ENCODE data around the gene FOXP4. TPM values are rescaled to one million over a fixed set of nuclear protein-coding genes. Genes with fewer than 3 reads are reported as not detected.

The FOXP4 gene
- polyA plus RNA-seq, 2 of the 4 experiments (the other 2 are of a cell fraction), result 2.6 to 14.2 TPM

- Histone ChIP-seq H3K4me1 (no peaks in the 10 kb centered on the region), H3K9me3 (no peaks in the 10 kb centered on the region), H3K27ac (no peak overlapping the region), H3K4me2 (no peak overlapping the region), H3K4me3 (no peak overlapping the region)
- CTCF ChIA-PET, result interaction anchor here (0.9 kb wide), 1 partner anchor 9 kb away, joined by 3 read pairs; no protein-coding TSS in a partner anchor
- no peak for TF ChIP-seq FOXS1 (CRISPR knock-in tag; IDR thresholded peaks at IDR 0.05)
- no peak for TF ChIP-seq CTCF (IDR thresholded peaks at IDR 0.05)
- no peak for TF ChIP-seq REST (IDR thresholded peaks at IDR 0.05)
- no peak for TF ChIP-seq RFX5 (IDR thresholded peaks at IDR 0.05)
- no peak for TF ChIP-seq MAFK (IDR thresholded peaks at IDR 0.05; ENCODE audit: partially characterized antibody)
- no peak for TF ChIP-seq RCOR1 (IDR thresholded peaks at IDR 0.05; ENCODE audit: low read depth, low read length)
- TF ChIP-seq TFCP2L1 (CRISPR knock-in tag; IDR thresholded peaks at IDR 0.05), result no peak
- TF ChIP-seq TP53 (CRISPR knock-in tag; IDR thresholded peaks at IDR 0.05), result no peak
- no peak for TF ChIP-seq ELK1 (IDR thresholded peaks at IDR 0.05; ENCODE audit: low read depth, low read length)
- POLR2A ChIA-PET, result interaction anchor here (0.6 kb wide), 1 partner anchor 11 kb away, joined by 3 read pairs; no protein-coding TSS in a partner anchor
- FAIRE-seq, result no peak
- ATAC-seq, result no peak
- WGBS (ENCODE audit: missing lambda C conversion rate), result 90% methylated on average over 5 of the region's 5 CpGs
- no peak for DNase-seq (ENCODE audit: low read depth in 1 of 2, low spot score in 1 of 2)
Measured at GRCh38 chr6:41509580-41509979, 36.6 kb upstream of the FOXP4 start.

GRCh38 chr6:41511443-41512060 is 34.6 kb upstream of the FOXP4 start:
- no peak for TF ChIP-seq RARB (CRISPR knock-in tag; IDR thresholded peaks at IDR 0.05)
- no peak for TF ChIP-seq RFX5 (IDR thresholded peaks at IDR 0.05)
- TF ChIP-seq CBX8 (IDR thresholded peaks at IDR 0.05), result no peak
- no peak for TF ChIP-seq ZC3H11A (IDR thresholded peaks at IDR 0.05)
- no peak for TF ChIP-seq FOSL2 (IDR thresholded peaks at IDR 0.05)
- no peak for TF ChIP-seq FOSL2 (CRISPR knock-in tag; IDR thresholded peaks at IDR 0.05)
- no peak for TF ChIP-seq EP300 (IDR thresholded peaks at IDR 0.05)
- no peak for TF ChIP-seq SMC3 (IDR thresholded peaks at IDR 0.05)
- TF ChIP-seq ZFP36 (IDR thresholded peaks at IDR 0.05; ENCODE audit: borderline replicate concordance, partially characterized antibody), result no peak
- TF ChIP-seq JUNB (IDR thresholded peaks at IDR 0.05), result no peak
- TF ChIP-seq USF2 (IDR thresholded peaks at IDR 0.05), result no peak
- TF ChIP-seq EHF (CRISPR knock-in tag; IDR thresholded peaks at IDR 0.05), result no peak
- no peak for TF ChIP-seq TFCP2L1 (CRISPR knock-in tag; IDR thresholded peaks at IDR 0.05)
- no peak for TF ChIP-seq HOXB5 (CRISPR knock-in tag; IDR thresholded peaks at IDR 0.05)
- no peak for TF ChIP-seq KDM5A (IDR thresholded peaks at IDR 0.05)
- no peak for TF ChIP-seq KDM1A (IDR thresholded peaks at IDR 0.05; ENCODE audit: low read depth)
- TF ChIP-seq BCL3 (IDR thresholded peaks at IDR 0.05), result no peak
- TF ChIP-seq ZSCAN20 (CRISPR knock-in tag; IDR thresholded peaks at IDR 0.05), result no peak
- Histone ChIP-seq H3K9me3 (no peaks in the 10 kb centered on the region), H3K27ac (no peak overlapping the region), H3K4me1 (no peaks in the 10 kb centered on the region), H3K4me2 (no peak overlapping the region), H3K4me3 (no peak overlapping the region)
- ATAC-seq (no peak), DNase-seq (ENCODE audit: low read depth in 1 of 2, low spot score in 1 of 2) (no peak), FAIRE-seq (no peak)
- WGBS (ENCODE audit: missing lambda C conversion rate), result 75% methylated on average over 5 of the region's 7 CpGs
- POLR2A ChIA-PET, result no interaction called here
- CTCF ChIA-PET, result interaction anchor here (1.5 kb wide), 1 partner anchor 12 kb away, joined by 3 read pairs; no protein-coding TSS in a partner anchor

Measured in A549 (cell line).